HepG2 (cell line): ENCODE data around the gene PPOX. TPM values are rescaled to one million over a fixed set of nuclear protein-coding genes. Genes with fewer than 3 reads are reported as not detected.

Source experiments
- DRAP1 ChIP-seq: IDR thresholded peaks from 2 replicates; pipeline ENCODE4 v1.6.1; 2016; ENCODE audit warnings: missing genetic modification reagents, missing compliant biosample characterization
- JARID2 ChIP-seq: sonication (generic); formaldehyde crosslinking; IDR thresholded peaks from 2 replicates; pipeline ENCODE4 v1.8.1; 2023; ENCODE audit warnings: missing genetic modification reagents, inconsistent platforms; ENCODE audit not compliant: insufficient replicate concordance
- LCORL ChIP-seq, 2 experiments: fragments of 450-650 bp in 1 of 2; sonication (generic) in 1 of 2; formaldehyde crosslinking in 1 of 2; IDR thresholded peaks; 2 replicates each; pipeline versions ENCODE4 v1.5.0 to v1.6.1; 2017 to 2020; ENCODE audit warnings: antibody characterized with exemption in 1 of 2, missing genetic modification reagents in 1 of 2
- MAX ChIP-seq: IDR thresholded peaks from 2 replicates; pipeline ENCODE4 v1.6.1; 2012; ENCODE audit warnings: inconsistent platforms
- MXD1 ChIP-seq: sonication (generic); formaldehyde crosslinking; IDR thresholded peaks from 2 replicates; pipeline ENCODE4 v1.4.0; 2020; ENCODE audit warnings: mild to moderate bottlenecking, missing genetic modification reagents
- NFKBIZ ChIP-seq: IDR thresholded peaks from 2 replicates; pipeline ENCODE4 v1.6.1; 2018; ENCODE audit warnings: missing genetic modification reagents, missing compliant biosample characterization
- PHB2 ChIP-seq: fragments of 450-650 bp; IDR thresholded peaks from 2 replicates; pipeline ENCODE4 v1.6.1; 2018; ENCODE audit not compliant: partially characterized antibody
- PHF20 ChIP-seq: sonication (generic); formaldehyde crosslinking; IDR thresholded peaks from 2 replicates; pipeline ENCODE4 v1.5.0; 2020; ENCODE audit warnings: mild to moderate bottlenecking, missing genetic modification reagents
- SIX4 ChIP-seq: sonication (generic); formaldehyde crosslinking; IDR thresholded peaks from 2 replicates; pipeline ENCODE4 v1.4.0; 2020; ENCODE audit warnings: missing genetic modification reagents
- ZFP90 ChIP-seq: sonication (generic); formaldehyde crosslinking; IDR thresholded peaks from 2 replicates; pipeline ENCODE4 v1.8.0; 2022; ENCODE audit warnings: missing genetic modification reagents, mild to moderate bottlenecking, inconsistent platforms, borderline replicate concordance
- ZNF225 ChIP-seq: sonication (generic); formaldehyde crosslinking; IDR thresholded peaks from 2 replicates; pipeline ENCODE4 v1.4.0; 2020; ENCODE audit warnings: mild to moderate bottlenecking, missing genetic modification reagents
- ZNF441 ChIP-seq: sonication (generic); formaldehyde crosslinking; IDR thresholded peaks from 2 replicates; pipeline ENCODE4 v1.7.0; 2021; ENCODE audit warnings: missing genetic modification reagents, borderline replicate concordance
- ZNF546 ChIP-seq: sonication (generic); formaldehyde crosslinking; conservative IDR thresholded peaks from 2 replicates; pipeline ENCODE4 v1.8.1; 2023; ENCODE audit warnings: mild to moderate bottlenecking, missing genetic modification reagents
- ZNF607 ChIP-seq: sonication (generic); formaldehyde crosslinking; IDR thresholded peaks from 2 replicates; pipeline ENCODE4 v1.5.1; 2020; ENCODE audit warnings: missing genetic modification reagents, mild to moderate bottlenecking, borderline replicate concordance
- ZNF614 ChIP-seq: IDR thresholded peaks from 2 replicates; pipeline ENCODE4 v1.6.1; 2018; ENCODE audit warnings: missing biosample characterization, missing genetic modification reagents, inconsistent platforms, borderline replicate concordance
- ZNF720 ChIP-seq: sonication (generic); formaldehyde crosslinking; IDR thresholded peaks from 2 replicates; pipeline ENCODE4 v1.4.0; 2020; ENCODE audit warnings: missing genetic modification reagents
- polyA plus RNA-seq, 8 experiments: library from polyadenylated mRNA; depleted of rRNA in 3 of 8; stranded (reverse) in 7 of 8; unstranded in 1 of 8; fragments of >200 nt; fragmentation: Illumina TruSeq in 4 of 8; extraction: Trizol in 4 of 8; gene quantifications; 2 replicates each; pipeline versions ENCODE4 v1.2.1 to v1.2.3, GENCODE V29; 2011 to 2016; ENCODE audit warnings: low read depth in 4 of 8, missing spikeins in 1 of 8, mixed read lengths in 1 of 8; ENCODE audit not compliant: insufficient read depth in 1 of 8
- total RNA-seq, 5 experiments: library from RNA; depleted of rRNA; stranded (reverse); fragments of >200 nt; fragmentation: Illumina TruSeq; extraction: Trizol; gene quantifications; 2 replicates each; pipeline ENCODE4 v1.2.3, GENCODE V29; 2016; ENCODE audit warnings: low read depth in 1 of 5
- TF ChIP-seq, protein P1 (sequence below): sonication (generic); formaldehyde crosslinking; IDR thresholded peaks from 2 replicates; pipeline ENCODE4 v1.4.0; 2020; ENCODE audit warnings: missing genetic modification reagents, borderline replicate concordance
- TF ChIP-seq, protein P2 (sequence below): sonication (generic); formaldehyde crosslinking; IDR thresholded peaks from 2 replicates; pipeline ENCODE4 v1.4.0; 2020; ENCODE audit warnings: missing genetic modification reagents

PPOX gene
- total and polyA plus RNA-seq, 2 of the 13 experiments (the other 11 are each of a cell fraction or from before 2014, with no cell fraction given) = 15.5 to 27.7 TPM

- TF ChIP-seq, protein P1, sequence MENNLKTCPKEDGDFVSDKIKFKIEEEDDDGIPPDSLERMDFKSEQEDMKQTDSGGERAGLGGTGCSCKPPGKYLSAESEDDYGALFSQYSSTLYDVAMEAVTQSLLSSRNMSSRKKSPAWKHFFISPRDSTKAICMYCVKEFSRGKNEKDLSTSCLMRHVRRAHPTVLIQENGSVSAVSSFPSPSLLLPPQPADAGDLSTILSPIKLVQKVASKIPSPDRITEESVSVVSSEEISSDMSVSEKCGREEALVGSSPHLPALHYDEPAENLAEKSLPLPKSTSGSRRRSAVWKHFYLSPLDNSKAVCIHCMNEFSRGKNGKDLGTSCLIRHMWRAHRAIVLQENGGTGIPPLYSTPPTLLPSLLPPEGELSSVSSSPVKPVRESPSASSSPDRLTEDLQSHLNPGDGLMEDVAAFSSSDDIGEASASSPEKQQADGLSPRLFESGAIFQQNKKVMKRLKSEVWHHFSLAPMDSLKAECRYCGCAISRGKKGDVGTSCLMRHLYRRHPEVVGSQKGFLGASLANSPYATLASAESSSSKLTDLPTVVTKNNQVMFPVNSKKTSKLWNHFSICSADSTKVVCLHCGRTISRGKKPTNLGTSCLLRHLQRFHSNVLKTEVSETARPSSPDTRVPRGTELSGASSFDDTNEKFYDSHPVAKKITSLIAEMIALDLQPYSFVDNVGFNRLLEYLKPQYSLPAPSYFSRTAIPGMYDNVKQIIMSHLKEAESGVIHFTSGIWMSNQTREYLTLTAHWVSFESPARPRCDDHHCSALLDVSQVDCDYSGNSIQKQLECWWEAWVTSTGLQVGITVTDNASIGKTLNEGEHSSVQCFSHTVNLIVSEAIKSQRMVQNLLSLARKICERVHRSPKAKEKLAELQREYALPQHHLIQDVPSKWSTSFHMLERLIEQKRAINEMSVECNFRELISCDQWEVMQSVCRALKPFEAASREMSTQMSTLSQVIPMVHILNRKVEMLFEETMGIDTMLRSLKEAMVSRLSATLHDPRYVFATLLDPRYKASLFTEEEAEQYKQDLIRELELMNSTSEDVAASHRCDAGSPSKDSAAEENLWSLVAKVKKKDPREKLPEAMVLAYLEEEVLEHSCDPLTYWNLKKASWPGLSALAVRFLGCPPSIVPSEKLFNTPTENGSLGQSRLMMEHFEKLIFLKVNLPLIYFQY (CRISPR knock-in tag) = no peak
- no peak for TF ChIP-seq LCORL (IDR thresholded peaks at IDR 0.05)
- peak; percentile 31; the same call in 1 of the 2 replicates for TF ChIP-seq LCORL (CRISPR knock-in tag; IDR thresholded peaks at IDR 0.05)
- TF ChIP-seq SIX4 = no peak
- peak; percentile 69; the same call in 1 of the 2 replicates for TF ChIP-seq ZFP90 (CRISPR knock-in tag)
- peak; percentile 84 for TF ChIP-seq PHF20 (CRISPR knock-in tag)
- no peak for TF ChIP-seq PHB2
- TF ChIP-seq ZNF614 (CRISPR knock-in tag) = peak; percentile 31; the same call in 1 of the 2 replicates
- TF ChIP-seq JARID2 (CRISPR knock-in tag) = peak; percentile 33
- no peak for TF ChIP-seq ZNF720
- peak; percentile 80; the same call in 1 of the 2 replicates for TF ChIP-seq ZNF225 (CRISPR knock-in tag)
- TF ChIP-seq NFKBIZ (CRISPR knock-in tag) = no peak; the same call in 1 of the 2 replicates
- TF ChIP-seq MAX = peak; percentile 69; the same call in 1 of the 2 replicates
- TF ChIP-seq MXD1 (CRISPR knock-in tag) = peak; percentile 76; the same call in 1 of the 2 replicates
- TF ChIP-seq DRAP1 = peak; percentile 78
- no peak for TF ChIP-seq ZNF607 (CRISPR knock-in tag)
- TF ChIP-seq, protein P2, sequence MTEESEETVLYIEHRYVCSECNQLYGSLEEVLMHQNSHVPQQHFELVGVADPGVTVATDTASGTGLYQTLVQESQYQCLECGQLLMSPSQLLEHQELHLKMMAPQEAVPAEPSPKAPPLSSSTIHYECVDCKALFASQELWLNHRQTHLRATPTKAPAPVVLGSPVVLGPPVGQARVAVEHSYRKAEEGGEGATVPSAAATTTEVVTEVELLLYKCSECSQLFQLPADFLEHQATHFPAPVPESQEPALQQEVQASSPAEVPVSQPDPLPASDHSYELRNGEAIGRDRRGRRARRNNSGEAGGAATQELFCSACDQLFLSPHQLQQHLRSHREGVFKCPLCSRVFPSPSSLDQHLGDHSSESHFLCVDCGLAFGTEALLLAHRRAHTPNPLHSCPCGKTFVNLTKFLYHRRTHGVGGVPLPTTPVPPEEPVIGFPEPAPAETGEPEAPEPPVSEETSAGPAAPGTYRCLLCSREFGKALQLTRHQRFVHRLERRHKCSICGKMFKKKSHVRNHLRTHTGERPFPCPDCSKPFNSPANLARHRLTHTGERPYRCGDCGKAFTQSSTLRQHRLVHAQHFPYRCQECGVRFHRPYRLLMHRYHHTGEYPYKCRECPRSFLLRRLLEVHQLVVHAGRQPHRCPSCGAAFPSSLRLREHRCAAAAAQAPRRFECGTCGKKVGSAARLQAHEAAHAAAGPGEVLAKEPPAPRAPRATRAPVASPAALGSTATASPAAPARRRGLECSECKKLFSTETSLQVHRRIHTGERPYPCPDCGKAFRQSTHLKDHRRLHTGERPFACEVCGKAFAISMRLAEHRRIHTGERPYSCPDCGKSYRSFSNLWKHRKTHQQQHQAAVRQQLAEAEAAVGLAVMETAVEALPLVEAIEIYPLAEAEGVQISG (CRISPR knock-in tag) = peak; percentile 90
- TF ChIP-seq ZNF441 (CRISPR knock-in tag) = peak; percentile 31; the same call in 1 of the 2 replicates
- TF ChIP-seq ZNF546 (CRISPR knock-in tag) = no peak
Observed at GRCh38 chr1:161117759-161118581, 48.3 kb upstream of the PPOX start, which contains the start of the genes NIT1 and PFDN2 (continued).
